ENCODE measurements around the gene SLC24A5.
A peak's percentile ranks its signal among the peaks of the same experiment; 100 is the strongest.

Gene SLC24A5

DNA sequence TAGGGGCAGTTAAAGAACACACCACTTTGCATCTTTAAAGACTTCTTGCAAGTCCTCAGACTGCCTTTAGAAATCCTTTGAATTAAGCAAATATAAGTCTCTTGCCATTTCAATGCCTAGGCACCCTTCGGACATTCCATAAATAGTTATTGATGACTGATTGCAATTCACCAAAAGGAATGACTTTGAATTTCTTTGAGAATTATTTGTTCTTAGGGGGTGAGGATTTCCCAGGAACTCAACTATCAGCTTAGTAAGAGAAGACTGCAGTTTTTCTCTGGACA is 57.8 kb downstream of the SLC24A5 start:
- DNase-seq (no peak), ATAC-seq (replicated peaks) (no peak)
- Mint-ChIP-seq H3K4me3 (peak overlapping the region; percentile 40 to 48), H3K27me3 (peaks cover 20 to 31% of the 10 kb centered on the region in 2 donors), H3K9me3 (no peaks in the 10 kb centered on the region), H3K36me3 (ENCODE audit: insufficient read depth) (no peaks in the 10 kb centered on the region), H3K27ac (no peak overlapping the region), H3K4me1 (ENCODE audit: low read depth in 2 of 2) (peaks cover 8% of the 10 kb centered on the region in 2 donors)

DNA sequence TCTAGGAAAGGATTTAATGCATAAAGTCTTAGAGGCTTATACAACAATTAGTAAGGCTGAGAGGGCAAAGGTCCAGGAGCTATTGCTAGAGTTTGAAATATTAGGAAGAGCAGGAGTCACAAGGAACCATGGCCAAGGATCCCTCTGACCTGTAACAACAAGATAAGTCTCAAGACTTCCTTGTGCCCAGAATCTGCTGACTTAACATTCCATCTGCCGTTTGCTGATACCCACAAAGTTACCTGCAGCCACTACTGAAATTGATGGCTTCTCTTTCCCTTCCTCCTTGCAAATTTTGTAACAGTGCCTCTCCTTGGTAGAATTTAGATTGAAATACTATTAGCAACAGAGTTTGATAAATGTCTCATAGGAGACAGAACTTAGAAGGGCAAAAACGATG is 62.0 kb downstream of the SLC24A5 start:
- Mint-ChIP-seq H3K27ac (no peak overlapping the region), H3K9me3 (peaks cover 0 to 6% of the 10 kb centered on the region in 2 donors), H3K27me3 (peaks cover 12 to 30% of the 10 kb centered on the region in 2 donors)

DNA sequence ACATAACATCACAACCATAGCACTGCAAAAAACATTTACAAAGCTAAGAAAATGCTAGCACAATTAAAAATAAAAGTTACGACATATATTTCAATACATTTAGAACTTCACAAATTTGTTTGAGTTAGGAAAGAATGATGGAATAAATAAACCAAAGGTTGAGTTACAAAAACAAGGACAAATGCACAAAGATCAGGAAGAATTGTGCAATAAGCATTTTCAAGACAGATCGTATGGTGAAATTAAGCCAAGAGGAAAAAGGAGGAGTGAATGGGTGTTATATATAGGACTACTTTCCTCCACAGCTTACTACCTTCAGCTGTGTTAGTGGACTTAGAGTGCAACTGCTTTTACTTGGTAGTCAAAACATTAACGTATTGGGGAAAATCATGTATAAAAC is 64.7 kb downstream of the SLC24A5 start:
- H3K4me3 Mint-ChIP-seq = no peak overlapping the region
- no peak overlapping the region for H3K27ac Mint-ChIP-seq
- H3K4me1 Mint-ChIP-seq (ENCODE audit: low read depth in 2 of 2) = no peaks in the 10 kb centered on the region
- H3K27me3 Mint-ChIP-seq = peaks cover 12 to 28% of the 10 kb centered on the region in 2 donors
- no peaks in the 10 kb centered on the region for H3K36me3 Mint-ChIP-seq (ENCODE audit: insufficient read depth)
- DNase-seq (no peak), ATAC-seq (replicated peaks) (no peak)
- H3K9me3 Mint-ChIP-seq = peaks cover 0 to 6% of the 10 kb centered on the region in 2 donors

More for the DNA sequence above, 62.0 kb downstream of the SLC24A5 start:
- ATAC-seq (replicated peaks) (no peak), DNase-seq (no peak)
- H3K4me3 Mint-ChIP-seq = no peak overlapping the region
- no peaks in the 10 kb centered on the region for H3K36me3 Mint-ChIP-seq (ENCODE audit: insufficient read depth)
- H3K4me1 Mint-ChIP-seq (ENCODE audit: low read depth in 2 of 2) = no peaks in the 10 kb centered on the region

DNA sequence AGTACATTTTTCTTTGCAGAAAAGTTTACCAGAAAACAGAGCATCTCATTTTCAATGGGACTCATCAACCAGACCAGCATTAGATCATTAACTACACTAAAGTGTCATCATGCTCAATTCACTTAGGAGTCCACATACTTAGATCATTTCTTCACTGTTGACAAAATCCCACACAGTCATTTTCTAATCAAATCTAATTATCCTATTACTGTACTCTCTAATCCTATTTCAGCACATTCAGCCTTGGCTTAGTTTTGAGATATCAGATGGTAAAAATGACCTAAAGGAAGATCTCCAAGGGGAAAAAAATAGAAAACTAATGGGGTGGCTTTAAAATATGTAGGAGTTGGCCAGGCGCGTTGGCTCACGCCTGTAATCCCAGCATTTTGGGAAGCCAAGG is 65.5 kb downstream of the SLC24A5 start:
- ATAC-seq (replicated peaks) (no peak), DNase-seq (no peak)
- H3K27ac Mint-ChIP-seq = no peak overlapping the region
- H3K9me3 Mint-ChIP-seq = peaks cover 3 to 6% of the 10 kb centered on the region in 2 donors
- no peaks in the 10 kb centered on the region for H3K36me3 Mint-ChIP-seq (ENCODE audit: insufficient read depth)
- H3K27me3 Mint-ChIP-seq = peaks cover 18 to 28% of the 10 kb centered on the region in 2 donors
- H3K4me1 Mint-ChIP-seq (ENCODE audit: low read depth in 2 of 2) = no peaks in the 10 kb centered on the region
- H3K4me3 Mint-ChIP-seq = no peak overlapping the region

DNA sequence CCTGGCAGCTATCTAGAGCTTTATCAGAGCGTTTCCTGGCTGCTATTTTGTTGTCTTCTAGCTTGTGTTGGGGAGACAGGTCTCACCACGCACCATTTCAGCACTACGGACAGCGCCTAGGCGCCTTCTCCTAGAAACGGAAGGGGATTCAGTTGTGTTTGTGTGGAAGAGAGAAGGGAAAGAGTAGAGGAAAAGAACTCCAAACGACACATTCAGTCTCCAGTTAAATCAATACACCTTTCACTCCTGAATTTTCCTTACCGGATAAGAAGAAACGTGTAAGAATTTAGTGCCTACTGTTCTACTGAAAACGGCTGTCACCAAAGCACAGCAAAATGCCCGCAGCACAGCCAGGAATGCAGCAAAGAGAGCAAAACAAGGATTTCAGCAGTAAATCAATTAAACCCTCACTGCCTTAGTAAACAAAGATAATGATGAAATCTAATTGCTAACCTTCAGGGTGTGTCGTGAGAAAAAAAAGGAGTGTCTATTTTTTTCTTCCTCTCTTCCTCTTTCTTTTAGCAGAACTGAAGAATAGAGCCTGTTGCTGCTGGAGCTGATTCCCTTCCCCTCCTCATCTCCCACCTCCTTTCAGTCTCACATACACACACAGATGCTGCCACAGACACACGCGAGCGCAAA is 70.3 kb downstream of the SLC24A5 start:
- Mint-ChIP-seq H3K4me1 (ENCODE audit: low read depth in 2 of 2) (no peaks in the 10 kb centered on the region), H3K27me3 (peaks cover 16 to 18% of the 10 kb centered on the region in 2 donors), H3K36me3 (ENCODE audit: insufficient read depth) (no peaks in the 10 kb centered on the region), H3K27ac (no peak overlapping the region), H3K4me3 (no peak overlapping the region), H3K9me3 (peaks cover 0 to 6% of the 10 kb centered on the region in 2 donors)
- no peak for DNase-seq
- no peak for ATAC-seq (replicated peaks)

DNA sequence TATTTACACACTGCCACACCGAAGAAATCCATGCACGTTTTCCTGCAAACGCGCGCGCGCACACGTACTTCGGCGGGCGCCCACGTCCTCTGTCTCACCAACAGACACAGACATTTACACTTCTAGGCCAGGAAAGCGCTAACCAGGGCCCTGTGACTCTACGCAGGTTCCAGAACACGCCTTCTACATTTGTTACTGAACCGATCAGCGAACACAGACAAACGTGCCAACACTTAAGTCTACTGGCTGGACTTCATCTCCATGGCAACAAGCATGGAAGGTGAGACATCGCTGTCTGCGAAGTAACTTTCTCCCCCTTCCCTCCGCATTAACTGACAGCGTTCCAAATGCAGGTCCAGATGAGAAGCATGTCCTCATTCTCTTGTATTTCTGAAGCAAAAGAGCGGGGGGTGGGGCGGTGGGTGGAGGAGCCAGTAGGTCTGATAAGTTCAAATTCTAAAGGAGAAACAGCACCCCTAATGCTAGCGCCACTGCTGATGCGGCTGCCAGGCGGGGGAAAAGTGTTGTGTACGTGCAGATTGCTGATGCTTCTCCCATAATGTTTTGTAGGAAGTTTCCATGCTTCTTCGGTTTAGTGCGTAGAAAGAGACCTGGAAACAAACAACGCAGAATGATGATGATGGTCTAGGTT is 70.9 kb downstream of the SLC24A5 start, which contains the start of gene CTXN2:
Gene CTXN2, plus strand, starts transcription at position 92 of the 652 bp plus-strand sequence. CDS start 9,636 bp downstream, outside the sequence.
- H3K4me1 Mint-ChIP-seq (ENCODE audit: low read depth in 2 of 2) = no peaks in the 10 kb centered on the region
- ATAC-seq (replicated peaks) (no peak), DNase-seq (no peak)
- peaks cover 16 to 18% of the 10 kb centered on the region in 2 donors for H3K27me3 Mint-ChIP-seq
- peaks cover 0 to 6% of the 10 kb centered on the region in 2 donors for H3K9me3 Mint-ChIP-seq
- no peak within 1 kb of the TSS for H3K4me3 Mint-ChIP-seq
- no peak within 1 kb of the TSS for H3K27ac Mint-ChIP-seq
- no peaks in the 10 kb centered on the region for H3K36me3 Mint-ChIP-seq (ENCODE audit: insufficient read depth)
